Ovary (tissue), 3 donors: ENCODE data around the gene REEP1.

Source experiments
- EP300 ChIP-seq: sonication (generic); formaldehyde crosslinking; IDR thresholded peaks from one replicate; pipeline ENCODE4 v1.6.1; 2017; ENCODE audit warnings: antibody characterized with exemption
- POLR2A ChIP-seq: fragments of 450-650 bp; IDR thresholded peaks from one replicate; pipeline ENCODE4 v1.6.1; 2017; ENCODE audit warnings: antibody characterized with exemption, mild to moderate bottlenecking, moderate library complexity
- TF ChIP-seq, protein P1 (sequence below), 3 donors: fragments of 450-650 bp in 2 of 3; fragments of 200-600 bp in 1 of 3; IDR thresholded peaks; one replicate each; pipeline versions ENCODE4 v1.5.1 to v1.8.0; 2016 to 2022; ENCODE audit warnings: antibody characterized with exemption in 3 of 3, mild to moderate bottlenecking in 1 of 3
- donor health status: DM: no; HTN: no; CAD: no.

DNA sequence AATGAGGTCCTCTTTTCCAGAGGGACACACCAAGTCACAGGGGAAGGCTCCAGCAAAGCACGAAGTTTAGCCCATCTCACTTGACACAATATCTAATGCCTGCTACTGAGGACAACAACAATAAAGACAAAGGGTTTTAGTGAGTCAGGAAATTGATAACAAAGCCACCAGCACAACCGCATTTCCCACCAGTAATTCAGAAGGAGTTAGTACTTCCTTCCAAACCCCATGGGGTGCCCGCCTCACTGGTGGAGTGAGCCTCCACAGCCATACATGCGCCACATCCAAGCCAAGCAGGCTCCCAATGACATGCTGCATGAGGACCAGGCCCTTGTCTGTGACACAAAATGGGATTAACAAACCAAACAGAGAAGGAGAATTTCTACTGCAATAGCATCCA lies 98.1 kb downstream of the REEP1 start:
- TF ChIP-seq, protein P1, sequence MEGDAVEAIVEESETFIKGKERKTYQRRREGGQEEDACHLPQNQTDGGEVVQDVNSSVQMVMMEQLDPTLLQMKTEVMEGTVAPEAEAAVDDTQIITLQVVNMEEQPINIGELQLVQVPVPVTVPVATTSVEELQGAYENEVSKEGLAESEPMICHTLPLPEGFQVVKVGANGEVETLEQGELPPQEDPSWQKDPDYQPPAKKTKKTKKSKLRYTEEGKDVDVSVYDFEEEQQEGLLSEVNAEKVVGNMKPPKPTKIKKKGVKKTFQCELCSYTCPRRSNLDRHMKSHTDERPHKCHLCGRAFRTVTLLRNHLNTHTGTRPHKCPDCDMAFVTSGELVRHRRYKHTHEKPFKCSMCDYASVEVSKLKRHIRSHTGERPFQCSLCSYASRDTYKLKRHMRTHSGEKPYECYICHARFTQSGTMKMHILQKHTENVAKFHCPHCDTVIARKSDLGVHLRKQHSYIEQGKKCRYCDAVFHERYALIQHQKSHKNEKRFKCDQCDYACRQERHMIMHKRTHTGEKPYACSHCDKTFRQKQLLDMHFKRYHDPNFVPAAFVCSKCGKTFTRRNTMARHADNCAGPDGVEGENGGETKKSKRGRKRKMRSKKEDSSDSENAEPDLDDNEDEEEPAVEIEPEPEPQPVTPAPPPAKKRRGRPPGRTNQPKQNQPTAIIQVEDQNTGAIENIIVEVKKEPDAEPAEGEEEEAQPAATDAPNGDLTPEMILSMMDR (IDR thresholded peaks at IDR 0.05) = no peak
- TF ChIP-seq EP300 (no peak), POLR2A (no peak)
